ENCODE measurements around the gene SCIN. TPM values are rescaled to one million over a fixed set of nuclear protein-coding genes. Genes with fewer than 3 reads are reported as not detected.

SCIN gene
- total and polyA plus RNA-seq, 2 experiments from 2014 or later = 0.02 to 0.66 TPM

DNA sequence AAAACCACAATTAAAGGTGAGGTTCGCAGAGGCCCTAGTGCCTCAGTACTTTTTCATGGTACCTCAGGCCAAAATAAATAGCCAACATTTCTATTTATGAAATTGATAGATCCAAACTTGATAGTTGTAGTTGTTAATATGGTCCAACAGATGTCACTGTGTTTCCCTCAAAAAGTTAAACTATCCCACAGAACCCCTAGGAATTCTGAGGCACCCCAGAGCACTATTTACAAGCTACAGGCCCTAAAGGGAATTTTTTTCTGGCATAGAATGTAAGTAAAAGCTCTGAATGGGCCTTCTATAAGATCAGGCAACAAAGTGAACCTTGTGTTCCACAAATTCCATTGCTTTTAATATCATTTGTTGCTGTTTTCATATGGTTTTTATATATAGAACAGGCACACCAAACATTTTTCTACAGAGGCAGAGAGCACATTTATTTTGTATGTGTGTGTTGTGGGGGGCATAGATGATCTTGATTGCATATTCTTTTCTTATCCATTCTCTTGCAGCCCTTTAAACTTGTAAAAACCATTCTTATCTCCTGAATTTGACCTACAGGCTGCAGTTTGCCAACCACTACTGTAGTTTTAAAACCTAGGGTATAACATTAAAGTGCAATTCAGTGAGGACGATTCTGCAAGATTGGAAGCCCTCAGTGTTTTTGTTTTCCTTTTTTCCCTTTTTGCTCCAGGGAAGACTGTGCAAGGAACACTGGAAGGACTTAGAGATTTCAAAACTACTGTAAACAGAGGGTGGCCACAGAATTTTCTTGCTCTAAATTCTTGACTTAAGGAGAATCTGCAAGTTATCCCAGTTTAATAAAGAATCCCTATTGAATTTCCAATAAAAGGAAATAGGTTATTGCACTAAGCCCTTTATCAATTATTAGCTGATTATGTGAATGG, 113.4 kb downstream of the SCIN start:
- Histone ChIP-seq H3K9me3 (ENCODE audit: low read depth) (no peaks in the 10 kb centered on the region), H3K4me3 (no peak overlapping the region), H3K36me3 (no peaks in the 10 kb centered on the region), H3K4me1 (ENCODE audit: low read depth) (no peaks in the 10 kb centered on the region), H3K27me3 (no peaks in the 10 kb centered on the region), H3K27ac (no peak overlapping the region)
- DNase-seq (ENCODE audit: low read depth in 1 of 2, low spot score in 1 of 2) = peak in 1 of 2 donors; percentile 54
- TF ChIP-seq CTCF (IDR thresholded peaks at IDR 0.05; ENCODE audit: low read depth, low read length) = peak; percentile 39

- H3K27ac ChIP-seq = no peak overlapping the region
- H3K27me3 ChIP-seq = no peaks in the 10 kb centered on the region
- no peak overlapping the region for H3K4me3 ChIP-seq
- no peaks in the 10 kb centered on the region for H3K9me3 ChIP-seq (ENCODE audit: low read depth)
- H3K4me1 ChIP-seq (ENCODE audit: low read depth) = no peaks in the 10 kb centered on the region
- DNase-seq (ENCODE audit: low read depth in 1 of 2, low spot score in 1 of 2) = no peak
- no peak for TF ChIP-seq CTCF (IDR thresholded peaks at IDR 0.05; ENCODE audit: low read depth, low read length)
- H3K36me3 ChIP-seq = no peaks in the 10 kb centered on the region
These were observed 114.2 kb downstream of the SCIN start for GRCh38 chr7:12684733-12685132.

DNA sequence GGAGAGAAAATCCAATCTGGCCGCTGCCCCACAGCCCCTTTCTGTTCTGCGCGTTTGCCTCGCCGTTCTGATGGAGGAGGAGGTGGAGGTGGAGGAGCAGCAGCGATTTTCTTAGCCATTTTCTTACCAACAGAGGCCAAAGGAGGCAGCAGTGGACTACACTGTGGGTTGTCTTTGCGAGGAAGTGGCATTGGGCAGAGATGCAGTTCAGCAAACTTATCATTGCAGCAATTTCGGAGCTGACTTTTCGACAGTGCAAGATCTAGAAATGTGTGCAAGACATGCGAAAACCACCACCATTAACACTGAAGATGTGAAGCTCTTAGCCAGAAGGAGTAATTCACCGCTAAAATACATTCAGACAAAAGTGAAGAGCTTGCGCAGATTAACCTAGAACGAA, 115.0 kb downstream of the SCIN start:
- Histone ChIP-seq H3K36me3 (no peaks in the 10 kb centered on the region), H3K4me1 (ENCODE audit: low read depth) (no peaks in the 10 kb centered on the region), H3K27ac (no peak overlapping the region), H3K9me3 (ENCODE audit: low read depth) (no peaks in the 10 kb centered on the region), H3K27me3 (no peaks in the 10 kb centered on the region), H3K4me3 (no peak overlapping the region)
- DNase-seq (ENCODE audit: low read depth in 1 of 2, low spot score in 1 of 2) = peak; percentile 29 to 71
- peak; percentile 59 for TF ChIP-seq CTCF (IDR thresholded peaks at IDR 0.05; ENCODE audit: low read depth, low read length)

DNA sequence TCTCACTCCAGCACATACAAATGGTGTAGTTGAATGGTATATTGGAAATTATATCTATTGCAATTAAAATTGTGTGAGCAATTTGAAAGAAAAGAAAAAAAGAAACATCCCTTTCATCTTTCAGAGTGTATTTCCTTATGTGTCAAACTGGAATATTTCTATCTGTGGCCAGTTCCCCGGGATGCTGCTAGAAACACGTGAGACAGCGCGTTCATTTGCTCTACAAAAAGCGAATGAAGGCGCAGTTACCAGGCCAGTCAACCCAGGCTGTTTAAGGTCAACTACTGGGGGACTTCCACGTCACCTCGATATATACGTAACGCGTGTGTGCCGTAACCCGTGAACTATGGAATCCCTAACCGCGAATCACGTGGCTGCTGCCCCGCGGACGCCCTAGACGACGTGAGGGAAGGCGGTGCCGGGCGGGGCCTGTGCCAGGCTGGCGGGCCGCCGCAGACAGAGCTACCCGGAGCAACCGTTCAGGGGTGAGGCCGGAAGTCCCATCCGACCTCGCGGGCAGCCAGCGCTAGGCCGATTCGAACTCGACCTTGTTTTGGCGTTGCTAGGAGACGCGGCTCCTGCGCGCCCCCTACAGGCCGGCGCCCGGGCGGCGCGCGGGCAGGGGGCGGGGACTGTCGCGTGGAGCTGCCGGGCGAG, 115.8 kb downstream of the SCIN start:
- no peaks in the 10 kb centered on the region for H3K27me3 ChIP-seq
- peak overlapping the region; percentile 69 for H3K4me3 ChIP-seq
- DNase-seq (ENCODE audit: low read depth in 1 of 2, low spot score in 1 of 2) = peak; percentile 88 to 94
- no peaks in the 10 kb centered on the region for H3K9me3 ChIP-seq (ENCODE audit: low read depth)
- no peaks in the 10 kb centered on the region for H3K4me1 ChIP-seq (ENCODE audit: low read depth)
- no peaks in the 10 kb centered on the region for H3K36me3 ChIP-seq
- H3K27ac ChIP-seq = peak overlapping the region; percentile 83
- TF ChIP-seq CTCF (IDR thresholded peaks at IDR 0.05; ENCODE audit: low read depth, low read length) = peak; percentile 68

GRCh38 chr7:12686891-12687717, 116.6 kb downstream of the SCIN start, which contains the start of gene ARL4A:
Gene ARL4A, plus strand, starts transcription at chr7:12687633. Its CDS starts 622 bp downstream, at chr7:12688255.
- Histone ChIP-seq H3K36me3 (no peaks in the 10 kb centered on the region), H3K4me3 (peak within 1 kb of the TSS; percentile 69), H3K27ac (peak within 1 kb of the TSS; percentile 83), H3K9me3 (ENCODE audit: low read depth) (no peaks in the 10 kb centered on the region), H3K27me3 (no peaks in the 10 kb centered on the region), H3K4me1 (ENCODE audit: low read depth) (no peaks in the 10 kb centered on the region)
- DNase-seq (ENCODE audit: low read depth in 1 of 2, low spot score in 1 of 2) = peak; percentile 99 to 100
- TF ChIP-seq CTCF (IDR thresholded peaks at IDR 0.05; ENCODE audit: low read depth, low read length) = peak; percentile 37

Measured in cardiac muscle cell (in vitro differentiated cells and primary cell).